Smooth muscle cell (in vitro differentiated cells): Measurements from ENCODE around the gene ADM5. TPM values are rescaled to one million over a fixed set of nuclear protein-coding genes. Genes with fewer than 3 reads are reported as not detected.

Experiments used
- DNase-seq: peaks from one replicate; lab custom pipeline; 2025; ENCODE audit not compliant: unreplicated experiment; lab: John Stamatoyannopoulos, UW
- H2AFZ ChIP-seq: fragments of 200-600 bp; sonication (generic); 2 replicates; pipeline ENCODE4 v1.6.0; 2016; ENCODE audit warnings: antibody characterized with exemption, low read depth, mild to moderate bottlenecking
- H3F3A ChIP-seq: fragments of 200-600 bp; sonication (generic); 2 replicates; pipeline ENCODE4 v1.6.0; 2017; ENCODE audit warnings: antibody characterized with exemption, low read depth
- H3K27ac ChIP-seq: fragments of 200-600 bp; sonication (generic); 2 replicates; pipeline ENCODE4 v1.5.1; 2016; ENCODE audit warnings: low read depth, mild to moderate bottlenecking
- H3K27me3 ChIP-seq: fragments of 200-600 bp; sonication (generic); 2 replicates; pipeline ENCODE4 v1.6.1; 2016; ENCODE audit warnings: low read depth, mild to moderate bottlenecking
- H3K36me3 ChIP-seq: fragments of 200-600 bp; sonication (generic); 2 replicates; pipeline ENCODE4 v1.5.1; 2016; ENCODE audit warnings: low read depth
- H3K4me1 ChIP-seq: fragments of 200-600 bp; sonication (generic); 2 replicates; pipeline ENCODE4 v1.5.1; 2016; ENCODE audit warnings: low read depth
- H3K4me2 ChIP-seq: fragments of 200-600 bp; sonication (generic); 2 replicates; pipeline ENCODE4 v1.6.0; 2016; ENCODE audit warnings: mild to moderate bottlenecking
- H3K4me3 ChIP-seq: fragments of 200-600 bp; sonication (generic); 2 replicates; pipeline ENCODE4 v1.5.1; 2016; ENCODE audit warnings: mild to moderate bottlenecking
- H3K79me2 ChIP-seq: fragments of 200-600 bp; sonication (generic); 2 replicates; pipeline ENCODE4 v1.6.0; 2016; ENCODE audit warnings: low read depth, mild to moderate bottlenecking
- H3K9ac ChIP-seq: fragments of 200-600 bp; sonication (generic); 2 replicates; pipeline ENCODE4 v1.6.0; 2016; ENCODE audit warnings: low read depth
- H3K9me3 ChIP-seq: fragments of 200-600 bp; sonication (generic); replicated peaks from 2 replicates; pipeline ENCODE4 v1.5.1; 2016; ENCODE audit warnings: low read depth
- H4K20me1 ChIP-seq: fragments of 200-600 bp; sonication (generic); 2 replicates; pipeline ENCODE4 v1.6.0; 2016; ENCODE audit warnings: low read depth
- CTCF ChIP-seq: fragments of 200-600 bp; sonication (generic); IDR thresholded peaks from 2 replicates; pipeline ENCODE4 v1.5.1; 2017; ENCODE audit warnings: borderline replicate concordance, mild to moderate bottlenecking, antibody characterized with exemption; ENCODE audit not compliant: insufficient read depth, poor library complexity, severe bottlenecking
- WGBS: methylation state at CpG from one replicate; pipeline ENCODE4 v1.1.7; 2016; ENCODE audit warnings: low lambda C conversion rate; 5-methylcytosine and 5-hydroxymethylcytosine counted together
- polyA plus RNA-seq: library from polyadenylated mRNA; unstranded; fragments of >200 nt; fragmentation: Nextera tagmentation; extraction: Ambion mirVana; gene quantifications from 2 replicates; pipeline ENCODE4 v1.2.1, GENCODE V29; 2016
- total RNA-seq: library from RNA; depleted of rRNA; stranded (reverse); fragments of >200 nt; gene quantifications from 2 replicates; pipeline ENCODE4 v1.2.3, GENCODE V29; 2014

Gene ADM5
- total and polyA plus RNA-seq, 2 experiments from 2014 or later, result 1.7 to 3.6 TPM

GRCh38 chr19:49663224-49663623 lies 26.2 kb upstream of the ADM5 start:
- no peak for TF ChIP-seq CTCF
- Histone ChIP-seq H3K4me3 (no peak overlapping the region), H2AFZ (no peak overlapping the region), H3K36me3 (no peaks in the 10 kb centered on the region), H3K9ac (no peak overlapping the region), H3F3A (no peaks in the 10 kb centered on the region), H3K27me3 (no peaks in the 10 kb centered on the region), H3K9me3 (no peaks in the 10 kb centered on the region), H3K79me2 (peaks cover 14% of the 10 kb centered on the region), H3K4me2 (no peak overlapping the region), H3K4me1 (peaks cover 6% of the 10 kb centered on the region), H4K20me1 (peaks cover 25% of the 10 kb centered on the region), H3K27ac (no peak overlapping the region)
- 94% methylated on average over 12 of the region's 12 CpGs for WGBS
- DNase-seq, result no peak

GRCh38 chr19:49664171-49665035 lies 25.0 kb upstream of the ADM5 start:
- TF ChIP-seq CTCF, result no peak
- peaks cover 14% of the 10 kb centered on the region for H3K79me2 ChIP-seq

GRCh38 chr19:49665036-49665350 lies 24.4 kb upstream of the ADM5 start:
- H3K4me3 ChIP-seq, result peak overlapping the region; percentile 80
- no peaks in the 10 kb centered on the region for H3K27me3 ChIP-seq
- no peak for TF ChIP-seq CTCF
- H3K4me2 ChIP-seq, result peak overlapping the region; percentile 88
- H2AFZ ChIP-seq, result no peak overlapping the region
- no peaks in the 10 kb centered on the region for H3K9me3 ChIP-seq
- under 1% methylated on average over 7 of the region's 7 CpGs for WGBS
- H3K79me2 ChIP-seq, result peaks cover 14% of the 10 kb centered on the region
- H3F3A ChIP-seq, result no peaks in the 10 kb centered on the region
- peak overlapping the region; percentile 37 for H3K9ac ChIP-seq
- H3K36me3 ChIP-seq, result no peaks in the 10 kb centered on the region
- H3K4me1 ChIP-seq, result peaks cover 6% of the 10 kb centered on the region
- peak overlapping the region; percentile 67 for H3K27ac ChIP-seq
- no peak for DNase-seq
- H4K20me1 ChIP-seq, result peaks cover 23% of the 10 kb centered on the region

More at GRCh38 chr19:49664171-49665035, 25.0 kb upstream of the ADM5 start:
- WGBS, result 2% methylated on average over 53 of the region's 53 CpGs
- H4K20me1 ChIP-seq, result peaks cover 25% of the 10 kb centered on the region
- H3K4me2 ChIP-seq, result peak overlapping the region; percentile 88
- no peaks in the 10 kb centered on the region for H3F3A ChIP-seq
- DNase-seq, result peak; percentile 86
- H3K27me3 ChIP-seq, result no peaks in the 10 kb centered on the region
- H3K4me1 ChIP-seq, result peaks cover 6% of the 10 kb centered on the region
- no peak overlapping the region for H2AFZ ChIP-seq
- peak overlapping the region; percentile 80 for H3K4me3 ChIP-seq
- peak overlapping the region; percentile 67 for H3K27ac ChIP-seq
- H3K9me3 ChIP-seq, result no peaks in the 10 kb centered on the region
- H3K36me3 ChIP-seq, result no peaks in the 10 kb centered on the region
- peak overlapping the region; percentile 37 for H3K9ac ChIP-seq
